Mucosa of gallbladder (tissue), 1 donor: ENCODE results near the gene AMOT. TPM values are rescaled to one million over a fixed set of nuclear protein-coding genes. Genes with fewer than 3 reads are reported as not detected.

Source experiments
- DNase-seq: peaks from one replicate; pipeline ENCODE4 v3.0.0-alpha.2; 2020; ENCODE audit warnings: low spot score
- total RNA-seq: library from RNA; stranded (reverse); gene quantifications from one replicate; pipeline ENCODE4 v1.2.1, GENCODE V29; 2021
- donor health status: DM: no; HTN: no; CAD: no.

Gene AMOT
- total RNA-seq, 1 donor from 2014 or later: 35.4 TPM

DNA sequence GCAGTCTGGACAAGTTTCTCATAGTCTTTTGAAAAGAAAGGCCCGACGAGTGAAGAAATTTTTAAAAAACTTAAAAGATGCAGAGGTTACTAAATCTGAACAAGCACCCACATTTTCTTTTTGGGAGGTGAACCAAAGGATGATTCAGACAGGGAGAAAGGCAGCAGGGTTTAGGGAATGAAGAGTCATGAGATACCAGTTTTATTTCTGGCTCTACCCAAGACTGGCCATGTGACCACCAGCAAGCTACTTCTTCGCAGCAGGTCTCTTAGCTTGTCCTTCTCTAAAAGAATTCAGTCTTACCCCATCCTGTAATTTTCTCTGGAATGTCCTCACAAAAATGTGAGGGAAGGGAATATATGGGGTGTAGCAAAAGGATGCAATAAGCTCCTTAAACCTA lies 37.6 kb downstream of the AMOT start:
- DNase-seq: no peak

DNA sequence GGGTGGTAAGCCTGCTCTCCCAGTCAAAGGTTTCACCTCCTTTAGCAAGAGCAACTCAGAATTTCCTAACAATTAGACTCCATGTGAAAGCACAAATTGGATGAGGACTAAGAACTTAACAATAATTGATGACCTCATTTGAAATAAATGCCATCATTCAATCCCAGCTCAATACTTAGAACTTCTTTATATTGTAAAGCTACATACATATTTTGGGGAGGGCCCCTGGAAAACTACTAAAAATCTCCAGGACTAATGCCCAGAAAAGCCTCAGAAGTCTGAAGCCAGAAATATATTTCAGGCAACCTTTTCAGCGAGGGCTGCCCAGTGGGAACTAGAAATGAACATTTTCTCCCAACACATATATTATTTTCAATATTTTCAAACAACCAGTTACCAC lies 38.1 kb downstream of the AMOT start:
- no peak for DNase-seq

GRCh38 chrX:112800971-112801775 lies 39.5 kb downstream of the AMOT start:
- no peak for DNase-seq

GRCh38 chrX:112799425-112799824 lies 41.2 kb downstream of the AMOT start:
- DNase-seq: no peak

DNA sequence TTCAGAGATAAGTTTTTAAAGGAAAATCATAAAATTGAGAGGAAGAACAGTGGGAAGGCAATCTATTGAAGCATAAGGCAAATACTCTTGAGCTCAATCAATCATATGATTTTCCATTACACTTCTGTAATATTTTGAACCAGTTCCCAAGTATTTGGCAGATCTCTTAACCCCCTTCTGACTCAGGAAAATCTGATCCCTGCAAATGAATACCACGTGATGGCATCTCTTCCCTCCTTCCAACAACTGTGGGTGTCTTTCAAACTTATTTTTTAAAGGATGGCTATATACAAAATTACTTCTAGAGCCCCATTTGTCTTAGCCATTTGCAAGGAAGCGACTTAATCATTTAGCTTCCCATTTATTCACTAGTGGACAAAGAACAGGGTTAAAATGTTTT lies 41.9 kb downstream of the AMOT start:
- DNase-seq: no peak

DNA sequence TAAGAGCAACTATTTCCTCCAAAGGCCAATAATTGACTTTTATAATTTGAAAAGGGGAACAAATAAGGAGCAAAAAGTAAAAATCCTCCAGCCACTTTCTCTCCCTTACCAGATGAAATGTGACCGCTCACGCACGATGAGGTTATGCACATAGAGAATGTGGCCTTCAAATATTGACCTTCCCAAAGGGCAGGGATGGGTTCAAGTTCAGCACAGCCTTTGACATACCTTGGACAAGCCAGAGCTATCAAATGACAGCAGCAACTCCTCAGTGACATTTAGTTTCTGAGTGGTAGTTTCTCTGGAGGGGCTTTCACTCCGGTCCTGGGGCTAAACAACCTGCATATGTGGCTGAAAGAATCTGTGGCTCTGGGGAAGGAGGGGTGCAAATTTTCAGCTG lies 50.7 kb downstream of the AMOT start:
- DNase-seq: no peak

- DNase-seq: no peak
These were observed 54.6 kb downstream of the AMOT start for GRCh38 chrX:112786076-112786475.

GRCh38 chrX:112785344-112785743 lies 55.3 kb downstream of the AMOT start:
- no peak for DNase-seq

- DNase-seq: no peak
These were observed 55.9 kb downstream of the AMOT start for GRCh38 chrX:112784692-112785091.

GRCh38 chrX:112779139-112779538 lies 61.5 kb downstream of the AMOT start:
- no peak for DNase-seq

DNA sequence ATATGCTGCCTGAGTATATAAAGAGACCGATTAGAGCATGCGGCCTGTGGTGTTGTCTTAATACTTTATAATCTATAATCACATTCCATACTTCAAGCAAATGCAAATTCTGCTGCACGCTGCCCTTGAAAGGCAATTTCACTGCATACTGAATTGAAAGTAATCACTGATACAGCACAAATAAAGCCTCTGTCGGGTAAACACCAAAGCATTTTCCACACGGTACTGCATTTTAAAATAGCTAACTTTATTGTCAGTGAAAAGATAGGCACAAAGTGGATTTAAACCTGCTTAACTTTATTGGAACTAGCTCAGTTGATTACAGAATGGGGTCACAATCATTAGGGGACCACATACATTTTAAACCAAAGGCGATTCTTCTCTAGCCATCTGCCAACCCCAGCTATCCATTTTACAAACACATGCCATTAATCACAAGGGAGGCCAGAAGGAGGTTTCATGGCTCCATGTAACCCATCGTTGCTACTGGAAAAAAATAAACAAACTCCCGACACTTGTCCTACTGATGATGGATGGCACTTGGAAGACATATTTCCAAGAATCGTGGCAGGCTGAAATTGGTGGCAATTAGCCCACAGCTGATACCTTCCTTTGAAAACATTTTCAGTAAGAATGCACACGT lies 65.9 kb downstream of the AMOT start:
- no peak for DNase-seq

- DNase-seq: no peak
These were observed 66.5 kb downstream of the AMOT start for GRCh38 chrX:112774142-112774541.

- DNase-seq: no peak
These were observed 71.6 kb downstream of the AMOT start for GRCh38 chrX:112769034-112769433.

GRCh38 chrX:112768563-112768962 lies 72.1 kb downstream of the AMOT start:
- DNase-seq: no peak

GRCh38 chrX:112766774-112767173 lies 73.9 kb downstream of the AMOT start:
- no peak for DNase-seq

- DNase-seq: no peak
These were observed 79.1 kb downstream of the AMOT start for GRCh38 chrX:112761242-112762207.

DNA sequence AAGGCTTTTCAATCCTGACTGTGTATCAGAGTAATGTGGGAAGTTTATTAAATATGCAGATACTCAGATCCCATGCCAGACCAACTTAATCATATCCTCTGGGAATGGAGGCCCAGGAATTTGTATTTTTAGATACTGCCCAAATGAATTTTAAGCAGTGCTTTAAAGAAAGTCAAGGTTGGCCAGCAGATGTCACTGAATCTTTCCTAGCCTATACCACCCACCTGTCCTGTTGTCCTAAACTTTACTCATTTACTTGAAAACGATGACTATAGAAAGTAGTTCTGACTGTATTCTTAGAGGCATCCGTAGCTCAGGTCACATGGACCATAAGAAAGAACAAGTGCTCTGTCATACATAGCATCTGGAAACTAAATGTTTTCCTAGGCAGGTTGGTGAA lies 79.9 kb downstream of the AMOT start:
- no peak for DNase-seq

- DNase-seq: no peak
These were observed 80.7 kb downstream of the AMOT start for GRCh38 chrX:112759966-112760365.

DNA sequence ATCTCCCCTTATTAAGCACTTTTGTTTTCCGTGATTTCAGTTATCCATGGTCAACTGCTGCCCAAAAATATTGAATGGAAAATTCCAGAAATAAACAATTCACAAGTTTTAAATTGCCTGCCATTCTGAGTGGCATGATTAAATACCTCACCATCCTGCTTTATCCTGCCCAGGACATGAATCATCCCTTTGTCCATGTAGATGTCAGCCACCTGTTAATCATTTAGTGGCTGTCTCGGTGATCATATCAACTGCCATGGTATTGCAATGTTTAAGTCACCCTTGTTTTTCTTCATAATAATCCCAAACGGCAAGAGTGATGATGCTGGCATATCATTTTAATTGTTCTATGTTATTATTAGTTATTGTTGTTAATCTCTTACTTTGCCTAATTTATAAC lies 81.1 kb downstream of the AMOT start:
- DNase-seq: no peak

GRCh38 chrX:112757946-112758345 lies 82.7 kb downstream of the AMOT start:
- DNase-seq: no peak

DNA sequence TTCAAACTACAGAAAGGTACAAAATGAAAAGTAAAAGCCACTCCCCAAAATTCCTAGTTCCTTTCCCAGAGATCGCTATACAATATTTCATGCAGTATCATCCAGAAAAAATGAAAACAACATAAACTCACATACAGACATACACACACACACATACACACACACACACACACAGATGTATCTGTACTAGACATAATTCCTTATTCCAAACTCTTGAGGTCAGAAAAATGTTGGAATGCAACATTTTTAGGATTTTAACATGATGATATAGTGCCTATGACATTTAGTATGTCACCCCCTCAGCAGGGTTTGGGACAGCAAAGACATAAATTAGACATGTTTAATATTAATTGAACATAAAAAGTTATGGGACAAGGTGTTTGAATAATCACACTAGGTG lies 87.5 kb downstream of the AMOT start:
- DNase-seq: no peak

GRCh38 chrX:112751076-112751475 lies 89.6 kb downstream of the AMOT start:
- no peak for DNase-seq
